ENCODE measurements around the gene GALK1.

The GALK1 gene

GRCh38 chr17:75776386-75777295, 11.6 kb upstream of the GALK1 start:
- Histone ChIP-seq H3K4me3 (ENCODE audit: low read length) (no peak overlapping the region), H3K27ac (ENCODE audit: low read length) (no peak overlapping the region), H3K4me2 (ENCODE audit: low read length) (no peak overlapping the region)

DNA sequence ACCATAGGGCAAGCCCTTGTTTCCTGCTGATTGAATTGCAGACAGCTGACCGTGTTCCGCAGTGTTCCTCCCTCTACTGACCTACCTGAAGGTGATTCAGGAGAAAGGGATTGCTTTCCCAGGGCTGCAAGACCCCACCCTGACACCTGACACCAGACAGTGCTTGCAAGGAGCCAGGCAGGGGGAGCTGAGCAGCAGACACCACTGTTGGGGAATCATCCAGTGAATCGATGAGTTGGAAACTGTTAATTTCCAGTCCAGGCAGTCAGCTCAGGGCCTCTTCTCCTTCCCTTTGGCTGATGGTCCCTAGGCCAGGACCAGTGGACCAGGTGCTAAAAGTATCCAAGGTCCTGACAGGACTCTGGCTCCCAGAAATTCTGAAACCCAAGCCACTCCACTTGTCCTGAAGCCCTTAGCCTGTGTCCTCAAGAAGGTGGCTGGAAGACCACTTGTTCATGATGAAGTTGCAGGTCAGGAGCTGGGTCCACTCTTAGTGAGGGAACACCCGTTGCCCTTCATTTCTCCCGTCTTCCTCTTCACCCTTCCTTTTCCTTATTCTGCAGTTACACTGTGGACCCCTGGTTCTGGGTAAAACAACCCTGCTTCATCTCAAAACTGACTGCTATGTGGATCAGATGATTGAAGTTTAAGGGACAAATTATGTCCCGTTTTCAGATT, 10.1 kb upstream of the GALK1 start:
- no peak overlapping the region for H3K4me2 ChIP-seq (ENCODE audit: low read length)
- H3K36me3 ChIP-seq (replicated peaks; ENCODE audit: low read depth, low read length) = peaks cover 38% of the 10 kb centered on the region
- peaks cover 34% of the 10 kb centered on the region for H4K20me1 ChIP-seq (ENCODE audit: insufficient read depth, low read length)
- H3K4me1 ChIP-seq (ENCODE audit: low read length) = peaks cover 14% of the 10 kb centered on the region
- no peaks in the 10 kb centered on the region for H3K9me3 ChIP-seq (ENCODE audit: insufficient read depth, low read length)
- no peak overlapping the region for H3K27ac ChIP-seq (ENCODE audit: low read length)
- no peaks in the 10 kb centered on the region for H3K27me3 ChIP-seq (ENCODE audit: low read depth, low read length)
- H3K4me3 ChIP-seq (ENCODE audit: low read length) = no peak overlapping the region
- H2AFZ ChIP-seq (ENCODE audit: low read depth, low read length) = no peak overlapping the region
- peaks cover 21% of the 10 kb centered on the region for H3K79me2 ChIP-seq (ENCODE audit: low read length)
- H3K9ac ChIP-seq (ENCODE audit: low read length) = no peak overlapping the region
- no peak for TF ChIP-seq EZH2phosphoT487 (IDR thresholded peaks at IDR 0.05; ENCODE audit: low read depth)
- TF ChIP-seq, protein P1, sequence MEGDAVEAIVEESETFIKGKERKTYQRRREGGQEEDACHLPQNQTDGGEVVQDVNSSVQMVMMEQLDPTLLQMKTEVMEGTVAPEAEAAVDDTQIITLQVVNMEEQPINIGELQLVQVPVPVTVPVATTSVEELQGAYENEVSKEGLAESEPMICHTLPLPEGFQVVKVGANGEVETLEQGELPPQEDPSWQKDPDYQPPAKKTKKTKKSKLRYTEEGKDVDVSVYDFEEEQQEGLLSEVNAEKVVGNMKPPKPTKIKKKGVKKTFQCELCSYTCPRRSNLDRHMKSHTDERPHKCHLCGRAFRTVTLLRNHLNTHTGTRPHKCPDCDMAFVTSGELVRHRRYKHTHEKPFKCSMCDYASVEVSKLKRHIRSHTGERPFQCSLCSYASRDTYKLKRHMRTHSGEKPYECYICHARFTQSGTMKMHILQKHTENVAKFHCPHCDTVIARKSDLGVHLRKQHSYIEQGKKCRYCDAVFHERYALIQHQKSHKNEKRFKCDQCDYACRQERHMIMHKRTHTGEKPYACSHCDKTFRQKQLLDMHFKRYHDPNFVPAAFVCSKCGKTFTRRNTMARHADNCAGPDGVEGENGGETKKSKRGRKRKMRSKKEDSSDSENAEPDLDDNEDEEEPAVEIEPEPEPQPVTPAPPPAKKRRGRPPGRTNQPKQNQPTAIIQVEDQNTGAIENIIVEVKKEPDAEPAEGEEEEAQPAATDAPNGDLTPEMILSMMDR (IDR thresholded peaks at IDR 0.05; ENCODE audit: low read depth, low read length) = no peak

More at GRCh38 chr17:75776386-75777295, 11.6 kb upstream of the GALK1 start:
- no peaks in the 10 kb centered on the region for H3K9me3 ChIP-seq (ENCODE audit: insufficient read depth, low read length)
- peaks cover 38% of the 10 kb centered on the region for H3K36me3 ChIP-seq (replicated peaks; ENCODE audit: low read depth, low read length)
- peaks cover 34% of the 10 kb centered on the region for H4K20me1 ChIP-seq (ENCODE audit: insufficient read depth, low read length)
- no peaks in the 10 kb centered on the region for H3K27me3 ChIP-seq (ENCODE audit: low read depth, low read length)
- H2AFZ ChIP-seq (ENCODE audit: low read depth, low read length) = no peak overlapping the region
- peaks cover 21% of the 10 kb centered on the region for H3K79me2 ChIP-seq (ENCODE audit: low read length)
- peaks cover 19% of the 10 kb centered on the region for H3K4me1 ChIP-seq (ENCODE audit: low read length)
- TF ChIP-seq, protein P1 (IDR thresholded peaks at IDR 0.05; ENCODE audit: low read depth, low read length) = no peak
- no peak for TF ChIP-seq EZH2phosphoT487 (IDR thresholded peaks at IDR 0.05; ENCODE audit: low read depth)
- no peak overlapping the region for H3K9ac ChIP-seq (ENCODE audit: low read length)

GRCh38 chr17:75774471-75774990, 9.5 kb upstream of the GALK1 start:
- TF ChIP-seq, protein P1 (IDR thresholded peaks at IDR 0.05; ENCODE audit: low read depth, low read length) = no peak
- TF ChIP-seq EZH2phosphoT487 (IDR thresholded peaks at IDR 0.05; ENCODE audit: low read depth) = no peak
- Histone ChIP-seq H2AFZ (ENCODE audit: low read depth, low read length) (no peak overlapping the region), H3K9ac (ENCODE audit: low read length) (no peak overlapping the region), H3K4me1 (ENCODE audit: low read length) (peaks cover 12% of the 10 kb centered on the region), H3K36me3 (replicated peaks; ENCODE audit: low read depth, low read length) (peaks cover 38% of the 10 kb centered on the region), H4K20me1 (ENCODE audit: insufficient read depth, low read length) (peaks cover 34% of the 10 kb centered on the region), H3K9me3 (ENCODE audit: insufficient read depth, low read length) (no peaks in the 10 kb centered on the region), H3K4me3 (ENCODE audit: low read length) (no peak overlapping the region), H3K27ac (ENCODE audit: low read length) (no peak overlapping the region), H3K4me2 (ENCODE audit: low read length) (no peak overlapping the region), H3K27me3 (ENCODE audit: low read depth, low read length) (no peaks in the 10 kb centered on the region), H3K79me2 (ENCODE audit: low read length) (peaks cover 21% of the 10 kb centered on the region)

All from OCI-LY3 (cell line).